Neural progenitor cell (in vitro differentiated cells): ENCODE results near the gene TOMM40L.

Experiments
- CTCF ChIP-seq: fragments of 200-600 bp; sonication (generic); IDR thresholded peaks from 2 replicates; pipeline ENCODE4 v1.5.1; 2017; ENCODE audit warnings: antibody characterized with exemption, mild to moderate bottlenecking
- EZH2 ChIP-seq: fragments of 200-600 bp; sonication (generic); IDR thresholded peaks from 2 replicates; pipeline ENCODE4 v1.6.1; 2017; ENCODE audit warnings: antibody characterized with exemption, mild to moderate bottlenecking, moderate library complexity
- EZH2phosphoT487 ChIP-seq: fragments of 200-600 bp; sonication (generic); IDR thresholded peaks from 2 replicates; pipeline ENCODE4 v1.6.1; 2017; ENCODE audit warnings: antibody characterized with exemption

- TF ChIP-seq CTCF (no peak), EZH2 (no peak), EZH2phosphoT487 (no peak)
These were observed 19.3 kb upstream of the TOMM40L start for GRCh38 chr1:161206411-161207140.
